PC-9 (cell line): Measurements from ENCODE around the gene EHBP1. TPM values are rescaled to one million over a fixed set of nuclear protein-coding genes. Genes with fewer than 3 reads are reported as not detected.

Source experiments
- BruUV-seq: library from RNA; stranded (reverse); fragments of 400-500 nt; replicated peaks from 2 replicates; lab custom pipeline; 2021; lab: Mats Ljungman, UMichigan
- CTCF ChIA-PET: fragments of 300-600 bp; sonication (Branson Sonifier 250); formaldehyde crosslinking; loops from one replicate; lab custom pipeline; 2022; ENCODE audit warnings: antibody characterized with exemption; lab: Charles Lee
- POLR2A ChIA-PET: fragments of 300-600 bp; sonication (Branson Sonifier 250); formaldehyde crosslinking; loops from one replicate; lab custom pipeline; 2022; ENCODE audit warnings: antibody characterized with exemption; ENCODE audit not compliant: unreplicated experiment; lab: Charles Lee
- DNase-seq, 2 experiments: peaks; one replicate each; pipeline versions ENCODE4 v3.0.0 to v3.0.0-alpha.2; 2015 to 2022; ENCODE audit warnings: mixed read lengths in 1 of 2
- H2AFZ ChIP-seq: fragments of 200-600 bp; sonication (generic); 2 replicates; pipeline ENCODE4 v1.8.1; 2017; ENCODE audit warnings: antibody characterized with exemption
- H3F3A ChIP-seq: fragments of 200-600 bp; sonication (generic); 2 replicates; pipeline ENCODE4 v1.8.1; 2017; ENCODE audit warnings: antibody characterized with exemption, mild to moderate bottlenecking, low read depth; ENCODE audit not compliant: insufficient read depth
- H3K27ac ChIP-seq: fragments of 200-600 bp; sonication (generic); 2 replicates; pipeline ENCODE4 v1.6.1; 2016; ENCODE audit warnings: mixed run types
- H3K27me3 ChIP-seq: fragments of 200-600 bp; sonication (generic); 2 replicates; pipeline ENCODE4 v1.6.1; 2016; ENCODE audit warnings: low read depth, mixed run types; ENCODE audit not compliant: insufficient read depth
- H3K36me3 ChIP-seq: fragments of 200-600 bp; sonication (generic); 2 replicates; pipeline ENCODE4 v1.6.1; 2016; ENCODE audit warnings: low read depth, mixed run types
- H3K4me1 ChIP-seq: fragments of 200-600 bp; sonication (generic); replicated peaks from 2 replicates; pipeline ENCODE4 v1.6.1; 2016; ENCODE audit warnings: mixed run types; ENCODE audit not compliant: insufficient read depth
- H3K4me2 ChIP-seq: fragments of 200-600 bp; sonication (generic); 2 replicates; pipeline ENCODE4 v1.6.1; 2017; ENCODE audit warnings: mixed run types
- H3K4me3 ChIP-seq: fragments of 200-600 bp; sonication (generic); 2 replicates; pipeline ENCODE4 v1.6.1; 2016; ENCODE audit warnings: mixed run types
- H3K79me2 ChIP-seq: fragments of 200-600 bp; sonication (generic); 2 replicates; pipeline ENCODE4 v1.6.1; 2017; ENCODE audit warnings: low read depth, mixed run types
- H3K9me2 ChIP-seq: fragments of 200-600 bp; sonication (generic); 2 replicates; pipeline ENCODE4 v1.8.1; 2017; ENCODE audit warnings: mild to moderate bottlenecking; ENCODE audit not compliant: insufficient read depth
- H3K9me3 ChIP-seq: fragments of 200-600 bp; sonication (generic); 2 replicates; pipeline ENCODE4 v1.8.1; 2016; ENCODE audit warnings: low read depth; ENCODE audit not compliant: insufficient read depth
- H4K20me1 ChIP-seq: fragments of 200-600 bp; sonication (generic); 2 replicates; pipeline ENCODE4 v1.8.1; 2017; ENCODE audit not compliant: insufficient read depth
- CTCF ChIP-seq: fragments of 200-600 bp; sonication (generic); conservative IDR thresholded peaks from 2 replicates; pipeline ENCODE4 v1.6.1; 2017; ENCODE audit warnings: mixed run types, antibody characterized with exemption, mild to moderate bottlenecking, moderate library complexity
- EZH2 ChIP-seq: fragments of 200-600 bp; sonication (generic); IDR thresholded peaks from 2 replicates; pipeline ENCODE4 v1.8.0; 2017; ENCODE audit warnings: antibody characterized with exemption, low read depth
- intact Hi-C: fragments of 100-400 bp; cut with micrococcal nuclease; formaldehyde crosslinking; loops from one replicate; pipeline ENCODE4 v1.10.0; 2022; ENCODE audit not compliant: unreplicated experiment
- total RNA-seq: library from RNA; stranded (reverse); gene quantifications from 2 replicates; pipeline ENCODE4 v1.2.3, GENCODE V29; 2021

EHBP1 gene
- total RNA-seq, 1 experiment from 2014 or later, result 100 TPM

DNA sequence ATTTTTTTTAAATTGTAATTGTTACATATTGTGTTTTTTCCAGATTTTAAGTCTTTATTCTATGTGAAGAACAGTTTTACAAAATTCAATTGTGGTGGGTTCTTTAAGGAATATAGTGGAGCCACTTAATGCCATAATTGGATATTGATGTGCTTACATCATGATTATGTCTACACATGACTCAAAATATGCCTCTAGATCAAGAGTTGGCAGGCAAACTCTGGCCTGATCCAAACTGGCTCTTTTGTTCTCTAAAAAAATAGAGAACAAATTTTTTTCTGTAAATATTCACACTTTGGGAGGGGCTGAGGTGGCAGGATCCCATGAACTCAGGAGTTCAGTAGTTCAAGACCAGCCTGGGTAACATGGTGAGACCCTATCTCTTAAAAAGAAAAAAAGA lies 8.3 kb downstream of the EHBP1 start:
- no peak overlapping the region for H3K27ac ChIP-seq
- ChIA-PET CTCF (no interaction called here), POLR2A (no interaction called here)
- peaks cover 89% of the 10 kb centered on the region for H3K79me2 ChIP-seq
- H3K9me3 ChIP-seq, result peaks cover 13% of the 10 kb centered on the region; the same call in 1 of the 2 replicates
- no peaks in the 10 kb centered on the region for H4K20me1 ChIP-seq
- no peak overlapping the region for H3K4me2 ChIP-seq
- peaks cover 47% of the 10 kb centered on the region for H3K36me3 ChIP-seq
- 0 out of 2 replicates have a peak, but pooled peaks cover 2% of the 10 kb centered on the region for H3K4me1 ChIP-seq
- no peaks in the 10 kb centered on the region for H3K27me3 ChIP-seq
- H3K4me3 ChIP-seq, result no peak overlapping the region
- H2AFZ ChIP-seq, result no peak overlapping the region
- intact Hi-C loops, result no loop called here
- DNase-seq, result no peak
- no TSS peak for BruUV-seq
- no peaks in the 10 kb centered on the region for H3K9me2 ChIP-seq
- no peaks in the 10 kb centered on the region; the same call in 1 of the 2 replicates for H3F3A ChIP-seq
- TF ChIP-seq EZH2 (no peak), CTCF (no peak)

GRCh38 chr2:62716768-62717167 lies 11.3 kb downstream of the EHBP1 start:
- no peaks in the 10 kb centered on the region for H3K27me3 ChIP-seq
- TF ChIP-seq CTCF (no peak), EZH2 (no peak)
- H3K27ac ChIP-seq, result no peak overlapping the region
- H2AFZ ChIP-seq, result no peak overlapping the region
- H3K9me3 ChIP-seq, result no peaks in the 10 kb centered on the region
- no peaks in the 10 kb centered on the region; the same call in 1 of the 2 replicates for H3F3A ChIP-seq
- H4K20me1 ChIP-seq, result no peaks in the 10 kb centered on the region
- BruUV-seq, result no TSS peak
- no peak for DNase-seq
- H3K36me3 ChIP-seq, result peaks cover 28% of the 10 kb centered on the region
- H3K9me2 ChIP-seq, result no peaks in the 10 kb centered on the region
- peaks cover 92% of the 10 kb centered on the region for H3K79me2 ChIP-seq
- intact Hi-C loops, result no loop called here
- ChIA-PET CTCF (no interaction called here), POLR2A (no interaction called here)
- no peak overlapping the region for H3K4me2 ChIP-seq
- H3K4me3 ChIP-seq, result no peak overlapping the region
- no peaks in the 10 kb centered on the region for H3K4me1 ChIP-seq

DNA sequence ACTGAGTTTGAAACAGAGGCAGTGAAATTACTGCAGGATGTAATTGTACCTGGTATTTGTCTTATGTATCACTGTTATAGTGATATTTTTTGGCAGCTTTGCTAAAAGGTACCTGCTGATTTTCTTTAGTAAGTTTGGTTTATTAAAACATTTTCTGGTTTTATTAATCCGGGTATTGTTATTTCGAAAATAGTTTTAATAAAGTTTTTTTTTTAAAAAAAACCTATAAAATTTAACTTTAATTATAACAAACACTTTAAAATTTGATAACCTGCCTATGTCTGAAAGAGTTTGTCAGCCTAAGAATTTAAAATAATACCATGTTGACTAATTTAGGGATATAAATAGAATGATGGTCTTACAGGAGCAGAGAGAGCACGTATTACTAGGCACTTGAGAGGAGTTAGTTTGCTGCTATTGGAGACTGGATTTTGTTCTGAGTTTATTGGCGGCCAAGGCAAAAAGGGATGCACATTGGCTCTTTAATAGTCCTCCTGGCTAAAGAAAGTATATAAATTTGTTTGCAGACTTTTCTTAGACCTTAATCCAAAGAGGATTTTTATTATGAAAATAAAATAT lies 12.1 kb downstream of the EHBP1 start:
- Histone ChIP-seq H3K4me3 (no peak overlapping the region), H3F3A (no peaks in the 10 kb centered on the region), H2AFZ (no peak overlapping the region), H3K36me3 (peaks cover 30% of the 10 kb centered on the region), H4K20me1 (no peaks in the 10 kb centered on the region), H3K9me2 (no peaks in the 10 kb centered on the region), H3K9me3 (no peaks in the 10 kb centered on the region; the same call in 1 of the 2 replicates), H3K4me2 (no peak overlapping the region), H3K79me2 (peaks cover 92% of the 10 kb centered on the region), H3K27ac (no peak overlapping the region), H3K27me3 (no peaks in the 10 kb centered on the region), H3K4me1 (no peaks in the 10 kb centered on the region)
- TF ChIP-seq CTCF (no peak), EZH2 (no peak)
- no peak for DNase-seq
- no TSS peak for BruUV-seq
- intact Hi-C loops, result no loop called here
- ChIA-PET POLR2A (no interaction called here), CTCF (no interaction called here)
